Daoy (cell line): Measurements from ENCODE around the gene SOD2. TPM values are rescaled to one million over a fixed set of nuclear protein-coding genes. Genes with fewer than 3 reads are reported as not detected.

ENCODE experiments used
- total RNA-seq: library from RNA; depleted of rRNA; stranded (reverse); fragments of >200 nt; shearing (Covaris generic); gene quantifications from 2 replicates; pipeline ENCODE4 v1.2.3, GENCODE V29; 2014; rRNA removed

Gene SOD2
- total RNA-seq, 1 experiment from 2014 or later = 244 TPM

Other genes starting within 250 kb of the SOD2 start
- gene WTAP, start 34.3 kb upstream of the SOD2 start, total RNA-seq = 153 and 169 TPM in 2 replicates
- 95.4 and 110 TPM in 2 replicates for gene ACAT2, start 68.8 kb upstream of the SOD2 start, total RNA-seq
- gene TCP1, start 96.4 kb upstream of the SOD2 start, total RNA-seq = 741 and 813 TPM in 2 replicates
- 223 and 254 TPM in 2 replicates for gene MRPL18, start 97.2 kb upstream of the SOD2 start, total RNA-seq
- 0.06 TPM in 1 of 2 replicates, not detected in the other for gene PNLDC1, start 107.0 kb upstream of the SOD2 start, total RNA-seq
- gene MAS1, start 197.7 kb upstream of the SOD2 start, total RNA-seq = not detected in 2 replicates